GM20000 (cell line): ENCODE results near the gene CFD.
"Not testable (repeated sequence)": the region's sequence is repeated elsewhere in the genome, so short reads cannot be mapped to it uniquely, and the experiment has no call there.

ENCODE experiments used
- DNase-seq: peaks from one replicate; pipeline ENCODE4 v3.0.0; 2012; ENCODE audit warnings: low spot score
- TF ChIP-seq, protein P1 (sequence below): IDR thresholded peaks from 2 replicates; pipeline ENCODE4 v1.5.1; 2012; ENCODE audit warnings: mild to moderate bottlenecking, control low read depth; ENCODE audit errors: extremely low read depth, missing control alignments

The CFD gene

GRCh38 chr19:843836-844545 is 15.5 kb upstream of the CFD start:
- TF ChIP-seq, protein P1, sequence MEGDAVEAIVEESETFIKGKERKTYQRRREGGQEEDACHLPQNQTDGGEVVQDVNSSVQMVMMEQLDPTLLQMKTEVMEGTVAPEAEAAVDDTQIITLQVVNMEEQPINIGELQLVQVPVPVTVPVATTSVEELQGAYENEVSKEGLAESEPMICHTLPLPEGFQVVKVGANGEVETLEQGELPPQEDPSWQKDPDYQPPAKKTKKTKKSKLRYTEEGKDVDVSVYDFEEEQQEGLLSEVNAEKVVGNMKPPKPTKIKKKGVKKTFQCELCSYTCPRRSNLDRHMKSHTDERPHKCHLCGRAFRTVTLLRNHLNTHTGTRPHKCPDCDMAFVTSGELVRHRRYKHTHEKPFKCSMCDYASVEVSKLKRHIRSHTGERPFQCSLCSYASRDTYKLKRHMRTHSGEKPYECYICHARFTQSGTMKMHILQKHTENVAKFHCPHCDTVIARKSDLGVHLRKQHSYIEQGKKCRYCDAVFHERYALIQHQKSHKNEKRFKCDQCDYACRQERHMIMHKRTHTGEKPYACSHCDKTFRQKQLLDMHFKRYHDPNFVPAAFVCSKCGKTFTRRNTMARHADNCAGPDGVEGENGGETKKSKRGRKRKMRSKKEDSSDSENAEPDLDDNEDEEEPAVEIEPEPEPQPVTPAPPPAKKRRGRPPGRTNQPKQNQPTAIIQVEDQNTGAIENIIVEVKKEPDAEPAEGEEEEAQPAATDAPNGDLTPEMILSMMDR, result no peak
- DNase-seq, result no peak

DNA sequence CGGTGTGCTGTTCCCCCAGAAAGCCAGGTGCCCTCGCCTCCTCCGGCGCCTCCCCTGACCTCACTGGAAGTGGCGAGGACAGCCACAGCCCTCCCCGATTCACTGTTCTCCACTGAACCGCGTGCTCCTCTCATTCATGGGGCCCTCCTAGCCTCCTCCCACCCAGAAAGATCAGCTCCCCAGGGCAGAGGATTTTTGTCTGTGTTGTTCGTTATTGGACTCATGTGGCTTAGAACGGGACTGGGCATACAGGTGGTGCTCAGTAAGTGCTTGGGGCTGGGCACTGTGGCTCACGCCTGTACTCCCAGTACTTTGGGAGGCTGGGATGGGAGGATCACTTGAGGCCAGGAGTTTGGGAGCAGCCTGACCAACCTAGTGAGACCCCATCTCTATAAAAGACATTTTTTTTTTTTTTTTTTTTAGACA is 14.9 kb upstream of the CFD start:
- DNase-seq, result no peak
- TF ChIP-seq, protein P1, result no peak

GRCh38 chr19:845707-846521 is 13.6 kb upstream of the CFD start:
- no peak for DNase-seq

DNA sequence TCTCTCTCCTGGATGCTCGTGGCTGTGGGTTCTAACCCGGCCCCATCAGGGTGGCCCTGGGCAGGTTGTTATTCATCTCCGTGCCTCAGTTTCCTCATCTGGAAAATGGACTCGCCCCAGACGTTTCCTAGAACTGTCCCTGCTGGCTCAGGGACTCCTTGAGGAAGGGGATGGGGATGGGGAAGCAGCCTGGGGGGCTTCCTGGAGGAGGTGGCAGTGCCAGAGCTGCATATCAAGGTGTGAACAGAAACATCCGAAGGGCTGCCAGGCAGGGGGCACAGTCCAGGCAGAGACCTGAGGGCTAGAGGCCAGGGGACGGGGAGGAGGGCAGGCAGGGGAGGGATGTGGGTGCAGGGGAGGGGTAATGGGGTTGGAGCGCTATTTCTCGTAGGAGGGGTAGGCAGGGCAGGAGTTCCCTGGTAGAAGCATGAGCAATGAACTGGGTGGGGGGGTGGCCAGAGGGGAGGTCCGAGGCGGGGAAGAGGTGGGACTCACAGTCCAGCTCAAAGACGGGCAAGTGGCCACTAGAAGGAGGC is 11.0 kb upstream of the CFD start:
- no peak for DNase-seq
- TF ChIP-seq, protein P1, result no peak

More at GRCh38 chr19:845707-846521, 13.6 kb upstream of the CFD start:
- TF ChIP-seq, protein P1, result no peak

DNA sequence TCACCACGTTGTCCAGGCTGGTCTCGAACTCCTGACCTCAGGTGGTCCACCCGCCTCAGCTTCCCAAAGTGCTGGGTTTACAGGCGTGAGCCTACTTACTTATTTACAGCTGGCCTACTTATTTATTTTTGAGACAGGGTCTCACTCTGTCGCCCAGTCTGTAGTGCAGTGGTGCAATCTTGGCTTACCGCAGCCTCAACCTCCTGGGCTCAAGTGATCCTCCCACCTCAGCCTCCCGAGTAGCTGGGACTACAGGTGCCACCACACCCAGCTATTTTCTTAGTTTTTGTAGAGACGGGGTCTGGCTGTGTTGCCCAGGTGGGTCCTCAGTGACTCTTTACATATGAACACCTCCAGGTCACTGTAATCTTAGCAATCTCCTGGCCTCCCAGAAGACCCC is 10.3 kb upstream of the CFD start:
- DNase-seq, result not testable (repeated sequence)

GRCh38 chr19:850221-850978 is 9.1 kb upstream of the CFD start:
- no peak for DNase-seq
- TF ChIP-seq, protein P1, result no peak

- no peak for DNase-seq
Observed at GRCh38 chr19:850979-851335, 8.5 kb upstream of the CFD start.

More at GRCh38 chr19:850979-851335, 8.5 kb upstream of the CFD start:
- TF ChIP-seq, protein P1, result no peak
